Vagina (tissue), 2 donors: Measurements from ENCODE around the gene FBXO7. TPM values are rescaled to one million over a fixed set of nuclear protein-coding genes. Genes with fewer than 3 reads are reported as not detected.

ENCODE experiments used
- DNase-seq, 2 donors: peaks; one replicate each; pipeline ENCODE4 v3.0.0-alpha.2; 2017; ENCODE audit errors: extremely low spot score in 2 of 2
- H3K27ac ChIP-seq: fragments of 200-600 bp; sonication (generic); one replicate; pipeline ENCODE4 v1.5.1; 2019
- H3K27me3 ChIP-seq: fragments of 200-600 bp; sonication (generic); one replicate; pipeline ENCODE4 v1.5.1; 2019
- H3K36me3 ChIP-seq, 2 donors: fragments of 200-600 bp; sonication (generic); one replicate each; pipeline ENCODE4 v1.5.1; 2017 to 2019
- H3K4me1 ChIP-seq: fragments of 200-600 bp; sonication (generic); one replicate; pipeline ENCODE4 v1.5.1; 2019
- H3K4me3 ChIP-seq, 2 donors: fragments of 200-600 bp; sonication (generic); 1 replicate in 1 of 2; 2 replicates in 1 of 2; pipeline ENCODE4 v1.5.1; 2016 to 2019
- H3K9me3 ChIP-seq: fragments of 200-600 bp; sonication (generic); one replicate; pipeline ENCODE4 v1.5.1; 2019
- CTCF ChIP-seq, 3 experiments: fragments of 450-650 bp in 2 of 3; fragments of 200-600 bp in 1 of 3; sonication (generic) in 1 of 3; IDR thresholded peaks; one replicate each; pipeline ENCODE4 v1.5.1; 2017 to 2019; ENCODE audit warnings: antibody characterized with exemption in 3 of 3, mild to moderate bottlenecking in 2 of 3, moderate library complexity in 2 of 3
- POLR2A ChIP-seq, 2 donors: fragments of 450-650 bp; IDR thresholded peaks; one replicate each; pipeline ENCODE4 v1.6.1; 2017; ENCODE audit warnings: antibody characterized with exemption in 2 of 2, mild to moderate bottlenecking in 2 of 2, moderate library complexity in 2 of 2
- POLR2AphosphoS5 ChIP-seq, 2 donors: sonication (generic); formaldehyde crosslinking; IDR thresholded peaks; one replicate each; pipeline ENCODE4 v1.9.0; 2017; ENCODE audit warnings: antibody characterized with exemption in 2 of 2, mild to moderate bottlenecking in 2 of 2, low read depth in 1 of 2; ENCODE audit not compliant: insufficient read depth in 1 of 2
- intact Hi-C: fragments of 100-400 bp; cut with DNase I; formaldehyde crosslinking; loops from one replicate; pipeline ENCODE4 v1.15.1; 2023
- total RNA-seq: library from RNA; depleted of rRNA; stranded (reverse); fragments of >200 nt; gene quantifications from one replicate; pipeline ENCODE4 v1.2.3, GENCODE V29; 2016

The FBXO7 gene
- total RNA-seq, 1 donor from 2014 or later, result 70.2 TPM

GRCh38 chr22:32493551-32493950 is 18.9 kb downstream of the FBXO7 start:
- intact Hi-C loops, result no loop called here
- no peak for TF ChIP-seq CTCF (IDR thresholded peaks at IDR 0.05)
- TF ChIP-seq POLR2A (IDR thresholded peaks at IDR 0.05), result no peak
- no peak for TF ChIP-seq POLR2AphosphoS5 (IDR thresholded peaks at IDR 0.05; ENCODE audit: insufficient read depth in 1 of 2, low read depth in 1 of 2)
- Histone ChIP-seq H3K27ac (no peak overlapping the region), H3K4me3 (no peak overlapping the region), H3K27me3 (no peaks in the 10 kb centered on the region), H3K4me1 (no peaks in the 10 kb centered on the region), H3K36me3 (peaks cover 0 to 83% of the 10 kb centered on the region in 2 donors), H3K9me3 (no peaks in the 10 kb centered on the region)
- DNase-seq, result no peak

GRCh38 chr22:32494971-32495370 is 20.4 kb downstream of the FBXO7 start:
- Histone ChIP-seq H3K27me3 (no peaks in the 10 kb centered on the region), H3K9me3 (no peaks in the 10 kb centered on the region), H3K4me1 (no peaks in the 10 kb centered on the region), H3K27ac (no peak overlapping the region), H3K4me3 (no peak overlapping the region), H3K36me3 (peaks cover 0 to 78% of the 10 kb centered on the region in 2 donors)
- intact Hi-C loops, result no loop called here
- DNase-seq, result no peak
- no peak for TF ChIP-seq POLR2A (IDR thresholded peaks at IDR 0.05)
- no peak for TF ChIP-seq CTCF (IDR thresholded peaks at IDR 0.05)
- no peak for TF ChIP-seq POLR2AphosphoS5 (IDR thresholded peaks at IDR 0.05; ENCODE audit: insufficient read depth in 1 of 2, low read depth in 1 of 2)

GRCh38 chr22:32499666-32500065 is 25.1 kb downstream of the FBXO7 start:
- intact Hi-C loops, result no loop called here
- DNase-seq, result no peak

GRCh38 chr22:32501836-32502752 is 27.5 kb downstream of the FBXO7 start:
- no peak overlapping the region for H3K27ac ChIP-seq
- H3K9me3 ChIP-seq, result no peaks in the 10 kb centered on the region
- intact Hi-C loops, result no loop called here
- DNase-seq, result no peak
- no peaks in the 10 kb centered on the region for H3K4me1 ChIP-seq
- TF ChIP-seq CTCF (IDR thresholded peaks at IDR 0.05) (no peak), POLR2A (IDR thresholded peaks at IDR 0.05) (no peak), POLR2AphosphoS5 (IDR thresholded peaks at IDR 0.05; ENCODE audit: insufficient read depth in 1 of 2, low read depth in 1 of 2) (no peak)
- no peak overlapping the region for H3K4me3 ChIP-seq
- H3K27me3 ChIP-seq, result no peaks in the 10 kb centered on the region
- H3K36me3 ChIP-seq, result peaks cover 0 to 20% of the 10 kb centered on the region in 2 donors

More at GRCh38 chr22:32499666-32500065, 25.1 kb downstream of the FBXO7 start:
- H3K27ac ChIP-seq, result no peak overlapping the region
- H3K27me3 ChIP-seq, result no peaks in the 10 kb centered on the region
- H3K4me3 ChIP-seq, result no peak overlapping the region
- H3K36me3 ChIP-seq, result peaks cover 0 to 44% of the 10 kb centered on the region in 2 donors
- no peaks in the 10 kb centered on the region for H3K9me3 ChIP-seq
- TF ChIP-seq POLR2A (IDR thresholded peaks at IDR 0.05) (no peak), POLR2AphosphoS5 (IDR thresholded peaks at IDR 0.05; ENCODE audit: insufficient read depth in 1 of 2, low read depth in 1 of 2) (no peak), CTCF (IDR thresholded peaks at IDR 0.05) (no peak)
- no peaks in the 10 kb centered on the region for H3K4me1 ChIP-seq

- no peaks in the 10 kb centered on the region for H3K27me3 ChIP-seq
- DNase-seq, result no peak
- intact Hi-C loops, result no loop called here
- H3K36me3 ChIP-seq, result no peaks in the 10 kb centered on the region
- H3K4me3 ChIP-seq, result no peak overlapping the region
- no peak overlapping the region for H3K27ac ChIP-seq
- H3K9me3 ChIP-seq, result no peaks in the 10 kb centered on the region
- no peaks in the 10 kb centered on the region for H3K4me1 ChIP-seq
- TF ChIP-seq CTCF (IDR thresholded peaks at IDR 0.05) (no peak), POLR2A (IDR thresholded peaks at IDR 0.05) (no peak), POLR2AphosphoS5 (IDR thresholded peaks at IDR 0.05; ENCODE audit: insufficient read depth in 1 of 2, low read depth in 1 of 2) (no peak)
Observed at GRCh38 chr22:32509045-32509444, 34.4 kb downstream of the FBXO7 start.
